Measurements from ENCODE around the gene ACTRT2.

The ACTRT2 gene

GRCh38 chr1:3021233-3021671 lies at the start of gene ACTRT2:
Gene ACTRT2, plus strand, starts transcription at chr1:3021467. Its CDS starts 220 bp downstream, at chr1:3021687.
- no peak for DNase-seq

- no peak for DNase-seq
Measured at GRCh38 chr1:2971609-2972008, 49.7 kb upstream of the ACTRT2 start.

GRCh38 chr1:2972011-2972878 lies 49.0 kb upstream of the ACTRT2 start:
- DNase-seq = no peak

- no peak for DNase-seq
Measured at GRCh38 chr1:2972879-2973575, 48.2 kb upstream of the ACTRT2 start.

GRCh38 chr1:2973601-2974593 lies 47.4 kb upstream of the ACTRT2 start:
- no peak for DNase-seq

- DNase-seq = no peak
Measured at GRCh38 chr1:2974701-2975301, 46.5 kb upstream of the ACTRT2 start.

GRCh38 chr1:2975466-2976179 lies 45.6 kb upstream of the ACTRT2 start:
- no peak for DNase-seq

GRCh38 chr1:2976180-2976562 lies 45.1 kb upstream of the ACTRT2 start:
- DNase-seq = no peak

- no peak for DNase-seq
Measured at GRCh38 chr1:2977886-2978611, 43.2 kb upstream of the ACTRT2 start.

- DNase-seq = no peak
Measured at GRCh38 chr1:2978691-2979190, 42.5 kb upstream of the ACTRT2 start.

GRCh38 chr1:2979191-2980072 lies 41.8 kb upstream of the ACTRT2 start:
- DNase-seq = no peak

- no peak for DNase-seq
Measured at GRCh38 chr1:2980073-2980791, 41.0 kb upstream of the ACTRT2 start.

- no peak for DNase-seq
Measured at GRCh38 chr1:2980849-2981248, 40.4 kb upstream of the ACTRT2 start.

GRCh38 chr1:2981388-2981787 lies 39.9 kb upstream of the ACTRT2 start:
- no peak for DNase-seq

- no peak for DNase-seq
Measured at GRCh38 chr1:2981981-2982614, 39.2 kb upstream of the ACTRT2 start.

GRCh38 chr1:2982615-2983318 lies 38.5 kb upstream of the ACTRT2 start:
- DNase-seq = no peak

- DNase-seq = no peak
Measured at GRCh38 chr1:2983319-2983705, 38.0 kb upstream of the ACTRT2 start.

All from NCI-H2081 (cell line).